ENCODE results near the gene POLDIP3.
"Not testable (repeated sequence)": the region's sequence is repeated elsewhere in the genome, so short reads cannot be mapped to it uniquely, and the experiment has no call there.

GRCh38 chr22:42574046-42574445 is 40.6 kb downstream of the POLDIP3 start:
- TF ChIP-seq CTCF (IDR thresholded peaks at IDR 0.05; ENCODE audit: insufficient read depth, low read length, poor library complexity, severe bottlenecking); EZH2phosphoT487 (conservative IDR thresholded peaks at IDR 0.05; ENCODE audit: low read length): not testable (repeated sequence)

All from SU-DHL-6 (cell line).